ENCODE results near the gene MAN1A1.

DNA sequence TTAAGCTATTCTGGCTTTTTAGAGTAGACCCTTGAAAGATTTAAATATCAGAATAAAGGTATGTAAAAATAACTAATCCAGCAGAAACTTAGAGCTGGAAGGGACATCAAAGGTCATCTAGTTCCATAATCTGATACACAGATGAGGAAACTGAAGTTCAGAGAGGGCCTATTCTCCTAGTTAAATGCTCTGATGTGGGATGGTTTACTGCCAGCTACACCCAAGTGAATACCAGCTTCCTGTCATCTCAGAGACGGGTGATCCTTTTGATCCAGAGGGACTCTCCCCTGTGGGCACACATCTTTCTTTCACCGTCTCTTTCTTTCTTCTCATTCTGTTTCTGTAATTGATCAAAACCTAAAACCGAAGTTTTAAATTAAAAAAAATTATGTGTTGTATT, 94.1 kb downstream of the MAN1A1 start:
- TF ChIP-seq POLR2A (IDR thresholded peaks at IDR 0.05; ENCODE audit: low read length) (no peak), GATA1 (IDR thresholded peaks at IDR 0.05; ENCODE audit: low read depth, low read length) (no peak)

All from erythroblast (primary cell).